Left lung (tissue), 10 donors: ENCODE data around the gene HGS. TPM values are rescaled to one million over a fixed set of nuclear protein-coding genes. Genes with fewer than 3 reads are reported as not detected.
A peak's percentile ranks its signal among the peaks of the same experiment; 100 is the strongest.

ENCODE experiments used
- ATAC-seq: fragments of 200-7000 bp; cut with Tn5 transposase; one replicate; pipeline ENCODE4 v1.9.1; 2020; ENCODE audit warnings: moderate library complexity
- DNase-seq, 4 donors: peaks; one replicate each; pipeline ENCODE4 v3.0.0-alpha.2; 2013 to 2020
- H3K27ac ChIP-seq, 2 donors: fragments of 200-600 bp; sonication (generic) in 1 of 2; one replicate each; pipeline versions ENCODE4 v1.5.0 to v1.8.0; 2020 to 2021
- H3K27me3 ChIP-seq, 2 donors: fragments of 200-600 bp; sonication (generic) in 1 of 2; one replicate each; pipeline versions ENCODE4 v1.5.0 to v1.8.0; 2020 to 2021
- H3K36me3 ChIP-seq, 2 donors: fragments of 200-600 bp; sonication (generic) in 1 of 2; one replicate each; pipeline versions ENCODE4 v1.5.0 to v1.8.0; 2020 to 2021
- H3K4me1 ChIP-seq, 2 donors: fragments of 200-600 bp; one replicate each; pipeline ENCODE4 v1.8.0; 2021
- H3K4me3 ChIP-seq, 2 donors: fragments of 200-600 bp; sonication (generic) in 1 of 2; one replicate each; pipeline versions ENCODE4 v1.5.0 to v1.8.0; 2020 to 2021; ENCODE audit warnings: mild to moderate bottlenecking in 1 of 2
- H3K9me3 ChIP-seq, 2 donors: fragments of 200-600 bp; sonication (generic) in 1 of 2; one replicate each; pipeline versions ENCODE4 v1.5.0 to v1.8.0; 2020 to 2021
- intact Hi-C, 2 donors: fragments of 100-400 bp; cut with DNase I; formaldehyde crosslinking; loops; one replicate each; pipeline versions ENCODE4 v1.11.2 to v1.14.2; 2022
- polyA plus RNA-seq, 6 donors: library from polyadenylated mRNA; unstranded; fragments of 120-200 nt; gene quantifications; one replicate each; pipeline ENCODE4 v1.2.1, GENCODE V29; 2013; ENCODE audit not compliant: insufficient read length in 6 of 6
- total RNA-seq, 2 donors: library from RNA; stranded (reverse); fragmentation: NEBNext Ultra II Directional; extraction: Animal tissue kit (Norgen Biotek cat#: 25700); gene quantifications; one replicate each; pipeline ENCODE4 v1.2.1, GENCODE V29; 2021
- TF ChIP-seq, protein P1 (sequence below), 2 donors: fragments of 200-600 bp; sonication (generic) in 1 of 2; IDR thresholded peaks; one replicate each; pipeline versions ENCODE4 v1.5.0 to v1.8.0; 2021; ENCODE audit warnings: antibody characterized with exemption in 2 of 2
- donor health status: DM: no; HTN: yes; CAD: no.
- donor health status: DM: no; HTN: no; CAD: no.

HGS gene
- total and polyA plus RNA-seq, 8 donors: 72.9 to 123 (median 88.2) TPM

- no peak for ATAC-seq
These were observed 38.5 kb upstream of the HGS start for GRCh38 chr17:81644976-81645952.

DNA sequence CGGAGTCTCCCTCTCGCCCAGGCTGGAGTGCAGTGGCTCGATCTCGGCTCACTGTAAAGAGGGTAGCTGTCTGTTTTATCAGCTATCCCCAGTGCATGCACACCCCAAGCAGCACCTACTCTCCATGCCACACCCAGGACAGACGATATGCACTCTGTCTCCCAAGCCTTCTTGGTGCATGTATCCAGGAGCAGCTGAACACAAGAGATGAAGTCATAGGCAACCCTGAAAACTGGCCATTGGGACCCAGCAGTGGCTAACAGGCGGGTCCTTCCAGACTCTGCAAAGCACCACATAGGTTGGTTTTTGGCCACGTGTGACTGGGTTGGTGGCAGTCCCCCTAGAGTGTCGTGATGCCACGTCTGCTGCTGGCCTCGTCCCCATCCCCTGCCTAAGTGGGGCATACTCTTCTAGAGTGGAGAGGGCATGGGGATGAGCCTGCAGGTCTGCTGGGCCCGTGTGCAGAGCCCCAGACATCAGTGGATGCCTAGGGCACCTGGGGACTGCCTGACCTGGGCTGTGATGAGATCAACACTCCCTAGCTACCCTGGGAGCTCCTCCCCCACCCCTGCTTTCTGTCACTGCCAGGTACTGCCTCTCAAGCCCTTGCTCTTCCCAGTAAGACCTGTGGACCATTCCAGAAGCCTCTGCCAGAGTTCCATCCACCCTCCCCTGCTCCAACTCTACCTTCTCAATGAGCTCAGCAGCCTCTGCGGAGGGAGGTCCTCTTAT is 36.8 kb upstream of the HGS start:
- Histone ChIP-seq H3K27me3 (peaks cover 37 to 56% of the 10 kb centered on the region in 2 donors), H3K27ac (no peak overlapping the region), H3K36me3 (no peaks in the 10 kb centered on the region), H3K4me1 (no peaks in the 10 kb centered on the region), H3K4me3 (no peak overlapping the region), H3K9me3 (no peaks in the 10 kb centered on the region)
- intact Hi-C loops: no loop called here
- TF ChIP-seq, protein P1, sequence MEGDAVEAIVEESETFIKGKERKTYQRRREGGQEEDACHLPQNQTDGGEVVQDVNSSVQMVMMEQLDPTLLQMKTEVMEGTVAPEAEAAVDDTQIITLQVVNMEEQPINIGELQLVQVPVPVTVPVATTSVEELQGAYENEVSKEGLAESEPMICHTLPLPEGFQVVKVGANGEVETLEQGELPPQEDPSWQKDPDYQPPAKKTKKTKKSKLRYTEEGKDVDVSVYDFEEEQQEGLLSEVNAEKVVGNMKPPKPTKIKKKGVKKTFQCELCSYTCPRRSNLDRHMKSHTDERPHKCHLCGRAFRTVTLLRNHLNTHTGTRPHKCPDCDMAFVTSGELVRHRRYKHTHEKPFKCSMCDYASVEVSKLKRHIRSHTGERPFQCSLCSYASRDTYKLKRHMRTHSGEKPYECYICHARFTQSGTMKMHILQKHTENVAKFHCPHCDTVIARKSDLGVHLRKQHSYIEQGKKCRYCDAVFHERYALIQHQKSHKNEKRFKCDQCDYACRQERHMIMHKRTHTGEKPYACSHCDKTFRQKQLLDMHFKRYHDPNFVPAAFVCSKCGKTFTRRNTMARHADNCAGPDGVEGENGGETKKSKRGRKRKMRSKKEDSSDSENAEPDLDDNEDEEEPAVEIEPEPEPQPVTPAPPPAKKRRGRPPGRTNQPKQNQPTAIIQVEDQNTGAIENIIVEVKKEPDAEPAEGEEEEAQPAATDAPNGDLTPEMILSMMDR (IDR thresholded peaks at IDR 0.05): no peak
- ATAC-seq (no peak), DNase-seq (peak in 1 of 4 donors; percentile 34)

More at GRCh38 chr17:81644976-81645952, 38.5 kb upstream of the HGS start:
- Histone ChIP-seq H3K36me3 (no peaks in the 10 kb centered on the region), H3K4me1 (no peaks in the 10 kb centered on the region), H3K27me3 (peaks cover 37 to 38% of the 10 kb centered on the region in 2 donors), H3K4me3 (no peak overlapping the region), H3K27ac (no peak overlapping the region), H3K9me3 (no peaks in the 10 kb centered on the region)
- peak in 1 of 4 donors; percentile 67 for DNase-seq
- intact Hi-C loops: no loop called here
- TF ChIP-seq, protein P1 (IDR thresholded peaks at IDR 0.05): no peak

- DNase-seq: peak in 1 of 4 donors; percentile 65
- Histone ChIP-seq H3K36me3 (no peaks in the 10 kb centered on the region), H3K27me3 (peaks cover 37 to 56% of the 10 kb centered on the region in 2 donors), H3K9me3 (no peaks in the 10 kb centered on the region), H3K4me1 (peaks cover 0 to under 1% of the 10 kb centered on the region in 2 donors), H3K27ac (no peak overlapping the region), H3K4me3 (no peak overlapping the region)
- TF ChIP-seq, protein P1 (IDR thresholded peaks at IDR 0.05): no peak
- ATAC-seq: no peak
- intact Hi-C loops: no loop called here
These were observed 36.2 kb upstream of the HGS start for GRCh38 chr17:81647640-81648012.

- no peaks in the 10 kb centered on the region for H3K9me3 ChIP-seq
- no peak overlapping the region for H3K27ac ChIP-seq
- ATAC-seq (no peak), DNase-seq (peak in 1 of 4 donors; percentile 76)
- H3K4me3 ChIP-seq: no peak overlapping the region
- TF ChIP-seq, protein P1 (IDR thresholded peaks at IDR 0.05): no peak
- intact Hi-C loops: no loop called here
- peaks cover 0 to 3% of the 10 kb centered on the region in 2 donors for H3K4me1 ChIP-seq
- no peaks in the 10 kb centered on the region for H3K36me3 ChIP-seq
- H3K27me3 ChIP-seq: peaks cover 37 to 58% of the 10 kb centered on the region in 2 donors
These were observed 35.7 kb upstream of the HGS start for GRCh38 chr17:81648013-81648706.
